ENCODE measurements around the gene CDX2.

Gene CDX2

DNA sequence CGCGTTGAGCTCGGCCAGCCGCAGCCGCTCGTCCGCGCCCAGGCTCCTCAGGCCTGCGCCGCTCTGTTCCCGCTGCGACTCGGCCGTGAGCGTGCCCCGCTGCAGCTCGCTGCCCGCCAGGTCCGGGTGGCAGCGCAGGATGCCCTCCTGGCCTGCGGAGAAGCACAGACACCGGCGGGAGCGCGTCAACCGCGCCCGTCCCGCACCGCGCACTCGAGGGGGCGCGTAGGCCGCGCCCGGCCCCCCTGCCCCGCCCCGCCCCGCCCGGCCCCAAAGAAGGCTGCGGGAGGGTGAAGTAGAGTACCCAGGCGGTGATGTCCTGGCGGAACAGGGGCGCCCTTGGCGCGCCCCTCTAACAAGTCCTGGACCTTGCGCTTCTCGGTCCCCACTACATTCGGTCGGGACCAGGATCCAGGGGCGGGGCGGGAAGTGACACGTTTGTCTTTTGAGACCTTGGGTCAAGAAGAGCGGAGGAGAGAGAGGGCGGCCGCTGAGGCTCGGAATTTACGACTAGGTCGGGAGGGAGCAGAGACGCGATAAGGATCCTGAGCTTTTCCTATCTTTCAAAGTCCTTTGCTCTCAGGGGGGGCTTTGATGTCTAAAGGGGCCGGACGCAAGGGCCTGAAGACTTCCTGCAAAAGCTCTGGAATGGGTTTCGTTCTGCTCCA lies 9.3 kb upstream of the CDX2 start:
- no peak for DNase-seq

DNA sequence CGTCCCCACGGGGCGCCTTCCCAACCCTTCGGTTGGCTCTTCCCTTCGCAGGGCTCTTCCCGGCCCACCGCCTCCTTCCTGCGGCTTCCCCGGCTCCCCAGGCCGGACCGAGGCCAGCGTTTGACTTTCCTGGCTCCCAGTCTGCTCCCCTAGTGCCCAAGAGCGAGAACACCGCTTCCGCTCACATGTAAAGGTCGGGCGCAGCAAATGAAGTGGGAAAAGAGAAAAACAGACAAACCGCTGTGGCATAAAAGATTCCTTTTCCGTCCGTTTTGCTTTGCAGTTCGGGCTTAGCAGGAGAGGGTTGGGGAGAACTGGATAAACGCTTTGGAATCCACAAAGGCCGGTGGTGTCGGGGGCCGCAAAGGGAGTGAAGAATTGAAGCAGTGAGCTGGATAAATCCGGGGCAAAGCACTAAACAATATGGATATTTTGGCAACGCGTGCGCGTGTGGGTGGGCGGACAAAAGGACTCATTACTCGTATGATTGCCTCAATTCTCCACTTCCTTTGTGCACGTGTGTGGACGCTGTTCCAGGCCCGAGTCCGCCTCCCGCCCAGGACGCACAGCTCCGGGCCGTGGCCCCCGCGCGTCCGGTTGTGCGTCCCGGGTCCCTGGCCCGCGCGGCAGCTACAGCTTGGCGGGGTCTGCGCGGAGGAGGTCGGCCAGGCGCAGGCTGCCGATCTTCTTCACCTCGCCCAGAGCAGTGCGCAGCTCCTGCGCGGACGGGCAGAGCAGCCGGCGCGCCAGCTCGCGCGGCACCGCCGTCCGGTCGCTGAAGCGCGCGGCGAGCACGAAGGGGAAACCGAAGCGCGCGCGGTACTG lies 8.6 kb upstream of the CDX2 start:
- DNase-seq: no peak

DNA sequence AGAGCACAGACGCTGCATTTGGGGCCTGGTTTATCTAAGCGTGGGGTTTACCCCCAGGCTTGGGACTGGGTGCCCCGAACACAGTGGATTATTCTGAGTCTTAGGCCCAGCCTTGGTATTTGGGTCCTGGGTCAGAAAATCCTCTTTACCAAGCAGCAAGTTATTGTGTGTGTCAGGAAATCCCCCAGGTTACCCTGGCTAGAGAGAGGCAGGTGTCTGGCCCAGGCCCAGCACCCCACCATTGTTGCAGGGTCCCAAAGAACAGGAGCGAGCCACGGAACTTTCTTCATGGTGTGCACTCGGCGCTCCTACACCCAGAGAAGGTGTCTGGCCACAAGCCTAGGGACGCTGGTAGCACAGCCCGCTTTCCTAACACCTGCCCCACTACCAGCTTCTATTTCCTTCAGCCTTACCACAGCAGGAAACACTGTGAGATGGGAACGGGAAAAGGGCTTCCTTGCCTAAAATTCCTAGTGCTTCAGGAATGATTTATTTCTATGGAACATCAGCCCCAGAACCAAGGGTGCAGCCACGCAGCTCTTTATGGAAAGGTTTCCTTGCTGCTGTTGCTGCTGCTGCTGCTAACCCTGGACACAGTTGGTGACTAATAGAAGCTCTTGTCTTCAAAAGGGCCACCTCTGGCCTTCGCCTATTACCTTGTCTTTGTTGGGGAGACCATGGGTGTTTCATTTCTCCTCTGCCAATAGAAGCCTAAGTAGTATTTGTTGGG lies 7.4 kb upstream of the CDX2 start:
- DNase-seq: no peak

DNA sequence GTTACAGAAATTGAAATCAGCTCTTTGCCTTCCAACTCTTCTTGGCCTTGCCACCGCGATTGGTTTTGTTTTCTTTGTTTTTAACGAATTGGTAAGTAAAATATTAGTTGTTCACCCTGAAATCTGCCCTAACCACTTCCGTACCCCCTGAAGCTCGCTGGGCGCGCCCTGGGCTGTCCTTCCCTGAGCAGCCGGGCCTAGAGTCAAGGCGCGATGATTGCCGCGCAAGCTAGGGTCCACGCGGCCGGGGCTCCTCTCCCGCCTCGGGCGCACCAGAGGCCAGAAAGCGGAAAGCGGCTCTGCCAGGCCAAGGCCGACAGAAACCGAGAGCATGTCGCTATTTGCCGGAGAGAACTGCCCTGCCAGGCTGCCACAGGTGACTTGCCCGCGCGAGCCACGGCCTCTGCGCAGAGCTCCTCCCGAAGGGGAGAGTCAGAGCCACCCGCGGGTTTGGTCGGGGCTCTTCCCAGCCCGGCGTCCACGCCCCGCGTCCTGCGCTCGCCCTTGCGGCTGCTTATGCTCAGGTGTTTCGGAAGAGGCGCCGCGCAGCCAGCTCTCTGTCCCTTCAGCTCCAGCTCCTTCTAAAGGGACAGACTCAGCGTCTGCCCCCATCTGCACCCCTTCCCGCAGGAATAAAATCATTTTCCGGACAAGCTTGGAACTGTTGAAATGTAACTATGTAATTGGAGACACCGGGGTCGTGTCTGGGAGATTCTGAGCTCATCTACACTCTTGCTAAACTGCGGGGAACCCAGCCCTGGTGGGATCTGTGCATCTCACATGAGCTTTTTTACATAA lies 6.6 kb upstream of the CDX2 start:
- DNase-seq: no peak

DNA sequence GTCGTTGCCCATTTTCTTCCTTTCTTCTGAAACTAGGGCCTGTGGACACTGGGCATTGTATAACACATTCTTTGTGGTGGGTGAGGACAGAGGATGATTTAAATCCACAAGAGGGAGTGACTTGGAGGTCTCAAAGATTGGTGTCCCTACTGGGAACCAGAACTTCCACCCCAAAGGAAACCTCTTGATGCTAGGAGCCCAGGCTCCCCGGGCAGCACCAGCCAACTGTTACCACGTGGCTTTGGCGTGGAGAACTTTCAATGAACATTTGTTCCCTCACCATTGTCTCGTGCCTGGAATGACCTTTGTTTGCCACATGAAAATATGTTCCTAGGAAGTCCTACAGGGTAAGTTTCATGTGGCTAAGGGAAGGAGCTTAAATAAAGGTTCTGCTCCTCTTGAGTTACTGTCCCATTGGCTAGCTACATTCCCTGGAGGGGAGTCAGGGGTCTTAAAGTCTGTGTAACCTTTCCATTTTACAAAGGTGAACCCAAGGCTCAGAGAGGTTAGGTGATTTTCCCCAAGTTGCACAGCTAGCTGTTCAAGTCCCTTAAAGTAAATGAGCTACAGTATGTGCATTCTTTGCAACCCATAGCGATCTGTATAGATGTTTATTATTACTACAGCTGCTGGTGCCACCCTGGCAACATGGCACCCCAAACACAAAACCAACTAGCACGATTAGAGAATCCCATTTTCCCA lies 5.0 kb upstream of the CDX2 start:
- no peak for DNase-seq

DNA sequence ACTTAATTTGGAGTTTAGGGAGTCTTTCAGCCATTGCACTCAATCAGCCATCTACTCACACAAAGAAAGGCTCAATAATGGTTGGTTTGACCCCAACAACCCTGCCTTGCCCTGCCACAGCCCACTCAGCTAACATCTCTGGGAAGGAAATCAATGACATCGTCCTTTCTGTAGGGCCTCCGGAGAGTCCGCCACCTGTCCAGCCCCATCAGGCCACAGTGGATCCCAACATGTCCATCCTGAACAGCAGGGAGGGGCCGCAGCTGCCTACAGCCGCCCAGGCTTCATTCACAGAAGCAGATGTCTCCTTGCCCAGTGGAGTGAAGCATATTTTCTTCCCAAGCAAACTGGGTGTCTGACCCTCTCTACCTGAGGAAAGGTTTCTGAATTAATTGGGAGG lies 4.2 kb upstream of the CDX2 start:
- DNase-seq: no peak

DNA sequence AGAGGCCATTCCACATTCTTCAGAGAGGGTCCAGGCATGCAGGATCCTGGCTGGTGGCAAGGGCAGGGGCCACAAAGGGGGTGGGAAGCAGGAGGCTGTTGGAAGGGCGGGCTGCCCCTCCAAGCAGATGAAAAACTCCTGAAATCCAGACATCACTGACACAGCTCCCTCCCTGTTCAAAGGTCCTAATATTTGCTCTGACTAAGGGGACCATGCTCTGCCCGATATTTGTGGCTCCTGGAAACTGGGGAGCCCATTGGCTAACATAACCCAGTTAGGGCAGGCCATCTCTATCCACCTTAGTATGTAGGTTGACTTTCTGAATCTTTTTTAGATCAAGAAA lies 3.3 kb upstream of the CDX2 start:
- no peak for DNase-seq

DNA sequence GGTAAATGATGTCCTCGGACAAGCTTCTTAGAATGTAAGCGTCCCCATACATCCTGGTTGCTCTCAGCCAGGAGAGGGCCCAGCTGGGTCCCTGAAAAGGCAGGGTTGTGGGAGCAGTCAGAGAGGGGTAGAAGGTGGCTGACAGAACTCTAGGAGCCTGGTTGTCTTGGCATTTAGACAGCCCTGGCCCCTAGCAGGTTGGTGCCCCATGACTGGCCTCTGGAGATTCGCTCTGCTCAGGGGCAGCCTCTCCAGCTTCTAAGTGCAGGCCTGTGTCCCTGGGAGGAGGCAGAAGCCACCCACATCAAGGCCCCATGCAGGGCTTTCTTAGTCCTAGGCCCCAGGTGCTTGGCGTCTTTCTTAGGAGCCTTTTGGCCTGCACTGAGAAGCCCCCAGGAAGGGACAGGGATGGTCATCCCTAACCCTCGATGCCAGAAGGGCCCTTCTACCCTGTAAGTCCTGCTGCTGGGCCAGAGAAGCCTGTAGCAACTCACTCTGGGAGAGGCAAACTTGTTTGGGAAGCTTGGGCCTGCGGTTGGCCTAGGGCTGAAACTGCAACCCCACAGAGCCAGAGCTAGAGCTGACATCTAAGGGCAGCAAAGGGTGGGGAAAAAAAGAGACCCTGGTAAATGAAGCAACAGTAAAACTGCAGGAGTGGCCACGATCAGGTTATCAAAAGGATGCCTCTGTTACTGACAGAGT lies 2.8 kb upstream of the CDX2 start:
- no peak for DNase-seq

DNA sequence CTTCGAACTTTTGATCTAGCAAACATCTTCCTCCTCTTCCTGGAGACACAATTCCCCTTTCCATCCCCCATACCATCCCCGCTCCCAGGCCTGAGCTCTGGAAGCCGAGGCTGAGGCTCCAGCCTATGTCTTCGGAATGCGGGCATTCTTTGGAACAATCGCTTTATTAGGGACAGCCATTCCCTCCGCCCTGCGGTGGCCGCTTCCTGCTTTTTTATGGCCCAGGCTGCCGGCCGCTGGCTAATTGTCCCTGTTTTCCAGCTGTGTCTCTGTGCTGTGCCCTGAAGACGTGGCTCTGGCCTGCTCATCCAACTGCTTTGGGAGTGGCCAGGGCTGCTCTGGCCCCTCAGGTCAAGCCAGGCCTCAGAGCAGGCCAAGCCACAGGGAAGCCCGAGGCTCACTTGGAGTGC lies 2.1 kb upstream of the CDX2 start:
- no peak for DNase-seq

DNA sequence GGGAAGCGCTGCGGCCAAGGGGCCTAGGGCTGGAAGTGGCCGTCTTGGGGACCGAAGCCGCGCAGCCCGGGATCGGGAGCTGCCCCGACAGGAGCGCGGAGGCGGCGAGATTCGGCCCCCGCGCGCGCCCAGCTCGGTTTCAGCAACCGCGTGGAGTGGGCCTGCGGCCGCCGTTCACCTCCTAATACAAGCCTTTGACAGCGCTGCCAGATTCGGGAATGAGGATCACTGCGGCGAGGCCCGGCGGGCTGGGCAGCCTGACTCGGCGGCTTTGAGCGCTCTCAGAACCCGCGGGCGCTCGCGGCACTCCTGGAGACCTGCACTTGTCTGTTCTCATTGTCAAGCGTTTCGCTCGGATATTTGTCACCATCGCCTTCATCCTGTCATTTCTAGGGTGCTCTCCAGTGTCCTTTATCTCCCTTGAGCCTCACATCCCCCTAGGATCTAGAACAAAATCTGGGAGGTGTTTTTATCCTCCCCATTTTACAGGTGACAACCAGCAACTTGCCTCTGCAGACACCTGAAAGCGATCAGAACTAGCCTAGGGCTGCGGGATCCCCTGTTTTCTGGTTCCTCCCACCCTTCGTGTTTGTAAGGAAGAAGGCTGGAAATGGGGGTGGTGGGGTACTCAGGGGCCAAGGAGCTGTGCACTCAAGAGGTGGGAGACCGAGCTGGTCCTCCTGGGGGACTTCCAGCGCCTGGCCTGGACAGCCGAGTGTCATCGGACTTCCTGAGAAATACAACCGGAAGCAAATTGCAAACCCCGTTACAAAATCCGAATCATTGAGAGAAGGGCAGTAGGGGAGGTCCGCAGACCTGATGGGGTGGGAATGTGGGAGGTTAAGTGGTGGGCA lies 1.5 kb upstream of the CDX2 start:
- no peak for DNase-seq

DNA sequence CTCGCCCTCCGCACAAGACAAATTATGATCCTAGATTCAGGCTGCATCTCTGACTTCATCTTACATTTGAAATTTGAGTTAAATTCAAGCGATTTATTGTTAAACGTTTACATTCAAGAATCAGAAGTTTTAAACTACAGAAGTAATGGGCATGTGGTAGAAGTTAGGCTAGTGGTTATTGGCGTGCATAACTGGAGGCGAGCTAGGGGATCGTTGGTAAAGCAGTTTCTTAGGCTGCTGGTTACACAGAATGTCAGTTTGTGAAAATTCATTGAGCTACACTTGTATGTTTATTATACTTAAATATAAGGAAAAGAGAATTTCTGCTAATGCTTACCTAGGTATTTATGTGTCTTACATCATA lies 733 bp upstream of the CDX2 start:
- no peak for DNase-seq

DNA sequence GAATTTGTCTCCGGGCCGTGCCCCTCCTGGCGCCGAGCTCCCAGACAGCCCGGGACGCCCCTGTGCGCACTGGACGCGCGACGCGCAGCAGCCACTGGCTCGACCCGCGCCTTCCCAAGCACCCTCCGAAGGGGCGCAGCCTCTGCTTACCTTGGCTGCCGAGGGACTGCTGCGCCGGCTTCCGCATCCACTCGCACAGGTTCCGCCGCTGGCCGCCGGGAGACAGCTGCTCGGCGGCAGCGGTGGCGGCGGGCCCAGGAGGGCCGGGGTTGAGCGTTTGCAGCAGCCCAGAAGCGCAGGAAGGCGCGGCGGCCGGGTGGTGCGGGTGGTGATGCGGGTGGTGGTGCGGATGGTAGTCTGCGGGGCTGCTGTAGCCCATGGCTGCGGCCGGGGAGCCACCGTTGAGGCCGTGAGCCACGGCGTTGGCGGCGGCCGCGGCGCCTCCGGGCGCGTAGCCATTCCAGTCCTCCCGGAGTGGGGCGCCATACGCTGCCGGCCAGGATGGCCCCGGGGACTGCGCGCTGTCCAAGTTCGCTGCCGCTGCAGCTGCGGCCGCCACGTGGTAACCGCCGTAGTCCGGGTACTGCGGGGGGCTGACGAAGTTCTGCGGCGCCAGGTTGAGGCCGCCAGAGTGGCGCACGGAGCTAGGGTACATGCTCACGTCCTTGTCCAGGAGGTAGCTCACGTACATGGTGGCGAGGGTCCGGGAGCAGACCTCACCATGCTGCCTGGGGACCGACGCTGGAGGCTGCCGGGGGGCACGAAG lies 616 bp downstream of the CDX2 start:
- DNase-seq: no peak

DNA sequence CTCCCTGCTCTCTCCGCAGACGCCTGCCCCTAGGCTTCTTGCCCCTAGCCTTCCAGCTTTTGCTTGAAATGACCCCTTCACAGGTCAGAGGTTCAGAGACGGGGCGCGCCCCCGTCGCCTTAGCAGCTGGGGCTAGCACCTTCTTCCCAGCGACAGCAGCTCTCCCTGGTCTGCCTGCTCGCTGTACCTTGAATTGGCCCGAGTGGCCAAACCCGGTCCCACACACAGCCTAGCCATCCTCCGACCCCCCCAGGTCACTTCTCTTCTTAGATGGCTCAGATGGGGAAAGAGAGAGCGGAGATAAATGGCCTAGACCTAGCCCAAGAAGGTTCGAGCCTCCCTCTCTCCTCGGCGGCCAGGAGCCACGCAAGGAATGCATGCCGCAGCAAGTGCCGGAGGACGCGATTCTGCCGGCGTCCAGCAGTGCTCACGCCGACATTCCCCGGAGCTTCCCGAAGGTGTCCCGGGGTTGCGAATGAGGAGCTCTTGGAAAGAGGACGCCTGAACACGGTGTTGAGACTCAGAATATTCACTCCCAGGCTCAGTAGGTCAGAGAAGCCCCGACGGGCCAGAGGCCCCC lies 1.3 kb downstream of the CDX2 start:
- DNase-seq: no peak

DNA sequence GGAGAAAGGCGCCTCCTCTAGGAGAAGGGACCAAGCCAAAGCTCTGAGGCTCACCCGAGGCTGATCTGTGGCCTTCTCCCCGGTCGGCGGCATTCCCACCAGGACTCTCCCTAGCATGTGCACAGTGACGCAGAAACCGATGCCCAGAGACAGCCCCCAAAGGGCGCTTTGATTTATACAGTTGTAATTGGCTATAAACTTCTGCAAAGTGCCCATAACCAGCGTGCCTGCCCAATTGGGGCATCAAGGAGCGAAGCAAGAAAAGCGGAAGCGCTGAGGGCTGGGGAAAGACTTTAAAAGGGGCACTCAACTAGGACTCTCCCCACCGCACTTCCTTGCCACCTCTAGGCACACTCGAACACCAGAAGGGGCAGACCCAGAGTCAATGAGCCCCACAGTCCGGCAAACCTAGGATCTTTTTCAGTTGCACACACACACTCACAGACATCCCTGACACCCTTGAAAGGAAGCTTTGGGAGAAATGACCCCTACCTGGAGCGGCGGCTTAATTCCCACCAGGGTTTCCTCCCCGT lies 1.8 kb downstream of the CDX2 start:
- no peak for DNase-seq

DNA sequence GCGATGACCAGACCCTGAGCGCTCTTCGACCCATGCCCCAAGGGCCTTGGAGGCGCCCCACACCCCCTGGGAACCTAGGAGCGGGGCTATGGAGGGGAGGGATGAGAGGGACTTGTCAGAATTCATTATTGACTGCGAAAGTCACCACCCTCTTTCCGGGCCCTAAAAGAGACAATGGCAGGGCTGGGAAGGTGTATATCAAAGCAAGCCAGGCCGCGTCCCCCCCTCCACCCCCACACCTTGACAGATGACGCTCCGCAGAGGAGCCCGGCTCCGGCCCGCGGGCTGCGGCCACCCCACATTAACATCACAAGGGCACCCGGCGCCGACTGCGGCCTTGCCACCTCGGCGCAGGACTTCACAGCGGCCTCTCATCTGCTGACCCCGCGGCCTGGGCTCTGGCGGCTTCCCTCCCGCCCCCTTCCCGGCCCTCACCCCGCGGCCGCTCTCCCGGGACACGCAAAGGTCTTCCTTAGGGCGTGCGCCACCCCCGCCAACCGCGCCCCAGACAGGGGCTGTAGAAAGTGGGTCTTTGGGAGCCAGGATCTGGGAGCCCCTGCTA lies 2.4 kb downstream of the CDX2 start:
- no peak for DNase-seq

DNA sequence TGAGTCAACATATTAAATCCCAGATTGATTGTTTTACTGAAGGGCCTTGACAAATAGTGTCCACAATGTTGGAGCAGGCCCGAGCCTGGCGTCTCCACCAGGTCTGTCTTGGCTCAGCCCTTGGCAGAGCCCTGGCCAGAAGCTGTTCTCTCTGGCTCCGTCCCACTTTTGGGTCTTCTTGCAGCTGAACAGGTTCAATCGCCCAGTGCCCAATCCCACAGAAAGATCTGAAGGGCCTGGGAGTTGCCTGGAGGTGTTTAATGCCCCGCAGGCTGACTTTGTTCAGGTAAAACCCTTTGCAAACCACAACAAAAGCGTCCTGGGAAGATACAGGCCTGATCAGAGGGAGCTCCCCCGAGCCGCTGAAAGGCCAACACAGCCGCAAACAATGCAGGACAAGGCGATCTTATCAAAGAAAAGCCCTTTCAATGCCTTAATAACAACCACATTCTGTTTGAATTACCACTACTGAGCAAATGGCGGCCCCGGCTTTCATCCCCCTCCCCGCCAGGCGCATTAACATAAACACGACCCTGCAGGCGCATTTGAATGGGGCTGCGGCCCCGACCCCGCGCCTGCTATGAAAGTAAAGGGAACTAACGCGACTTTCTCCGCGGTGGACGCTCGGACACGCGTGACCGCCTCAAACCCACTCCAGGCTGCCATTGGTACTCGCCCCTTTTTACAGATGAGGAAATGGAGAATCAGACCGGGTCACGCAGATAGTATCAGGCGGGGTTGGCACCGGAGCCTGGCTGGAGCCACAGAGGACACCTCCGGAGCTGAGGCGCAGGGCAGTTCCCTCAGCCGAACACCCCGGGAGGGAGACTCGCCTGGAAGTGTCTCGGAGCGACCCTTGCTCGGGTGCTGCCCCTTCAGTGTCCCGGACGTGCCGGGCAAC lies 3.1 kb downstream of the CDX2 start:
- no peak for DNase-seq

DNA sequence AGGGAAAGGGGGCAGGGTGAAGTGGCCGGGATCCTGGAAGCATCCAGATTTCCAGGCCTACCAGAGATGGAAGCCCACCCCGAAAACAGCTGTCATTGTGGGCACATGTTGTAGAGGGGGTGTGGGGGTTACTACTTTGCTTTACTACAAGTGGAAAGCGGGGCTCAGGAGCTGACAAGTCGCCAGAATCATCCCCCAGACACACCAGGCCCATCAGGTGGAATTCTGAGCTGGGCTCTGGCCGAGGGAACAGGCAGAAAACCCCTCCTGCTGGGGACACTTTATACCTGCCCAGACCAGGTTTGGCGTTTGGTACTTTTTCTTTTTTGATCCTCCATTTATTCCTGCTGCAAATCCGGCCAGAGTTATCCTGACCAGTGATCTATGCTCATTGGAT lies 3.8 kb downstream of the CDX2 start:
- no peak for DNase-seq

DNA sequence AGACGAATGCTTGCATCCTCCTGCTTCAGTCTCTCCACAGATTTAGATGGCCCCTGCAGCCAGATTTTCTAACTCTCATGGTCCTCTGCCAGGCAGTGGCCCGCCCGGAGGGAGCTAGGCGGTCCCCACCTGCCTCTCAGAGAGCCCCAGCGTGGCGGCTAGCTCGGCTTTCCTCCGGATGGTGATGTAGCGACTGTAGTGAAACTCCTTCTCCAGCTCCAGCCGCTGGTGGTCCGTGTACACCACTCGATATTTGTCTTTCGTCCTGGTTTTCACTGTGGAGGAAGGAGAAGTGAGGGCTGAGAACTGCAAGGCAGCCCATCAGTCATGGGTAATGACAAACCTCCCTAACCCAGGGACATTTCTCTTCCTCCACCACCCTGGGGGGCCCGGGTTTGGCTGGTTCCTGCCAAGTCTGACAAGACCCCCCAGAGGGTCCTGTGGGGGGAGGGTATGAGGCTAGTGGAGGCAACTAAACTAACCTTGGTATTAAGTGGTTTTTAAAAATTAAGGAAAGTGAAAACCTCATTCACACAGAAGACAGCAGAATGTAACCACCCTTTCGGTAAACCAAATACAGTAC lies 4.3 kb downstream of the CDX2 start:
- no peak for DNase-seq
